Loucy (cell line): ENCODE data around the gene LYZL4.

Experiments used
- CTCF ChIP-seq: fragments of 200-600 bp; sonication (generic); conservative IDR thresholded peaks from 2 replicates; pipeline ENCODE4 v1.5.1; 2014; ENCODE audit warnings: mild to moderate bottlenecking, antibody characterized with exemption, low read length
- EZH2phosphoT487 ChIP-seq: fragments of 200-600 bp; IDR thresholded peaks from 2 replicates; pipeline ENCODE4 v1.6.1; 2018; ENCODE audit warnings: antibody characterized with exemption, mild to moderate bottlenecking, moderate library complexity, borderline replicate concordance

GRCh38 chr3:42402394-42403096, 7.9 kb downstream of the LYZL4 start:
- TF ChIP-seq CTCF (no peak), EZH2phosphoT487 (no peak)
